IMR-90 (cell line): ENCODE data around the gene DOCK4. TPM values are rescaled to one million over a fixed set of nuclear protein-coding genes. Genes with fewer than 3 reads are reported as not detected.

ENCODE experiments used
- ATAC-seq: fragments of 200-7000 bp; cut with Tn5 transposase; 2 replicates; pipeline ENCODE4 v1.9.1; 2020; ENCODE audit warnings: low read depth, mild to moderate bottlenecking, moderate library complexity
- BruUV-seq: library from RNA; stranded (reverse); fragments of 400-500 nt; replicated peaks from 2 replicates; lab custom pipeline; 2021; lab: Mats Ljungman, UMichigan
- CTCF ChIA-PET: fragments of 300-600 bp; formaldehyde crosslinking; extraction: SDS; loops from one replicate; lab custom pipeline; 2021; ENCODE audit warnings: antibody characterized with exemption; lab: Yijun Ruan, JAX
- POLR2A ChIA-PET: fragments of 300-600 bp; sonication (Branson Sonifier 250); formaldehyde crosslinking; loops from one replicate; lab custom pipeline; 2022; ENCODE audit warnings: antibody characterized with exemption; ENCODE audit not compliant: unreplicated experiment; lab: Charles Lee
- DNase-seq: peaks from one replicate; pipeline ENCODE4 v3.0.0; 2013
- H2AFZ ChIP-seq: replicated peaks from 2 replicates; pipeline ENCODE3; 2013; ENCODE audit warnings: low read length, mild to moderate bottlenecking; ENCODE audit not compliant: poor library complexity
- H2AK5ac ChIP-seq: 2 replicates; pipeline ENCODE4 v1.6.1; 2013; ENCODE audit warnings: low read depth, low read length, inconsistent platforms
- H2AK9ac ChIP-seq: replicated peaks from 2 replicates; pipeline ENCODE3; 2013; ENCODE audit warnings: mild to moderate bottlenecking, low read depth, low read length, moderate library complexity; ENCODE audit not compliant: poor library complexity
- H2BK120ac ChIP-seq: 2 replicates; pipeline ENCODE4 v1.6.1; 2013; ENCODE audit warnings: low read depth, low read length, inconsistent platforms
- H2BK15ac ChIP-seq: 3 replicates; pipeline ENCODE4 v1.6.1; 2013; ENCODE audit warnings: low read depth, low read length, inconsistent platforms
- H2BK20ac ChIP-seq: 2 replicates; pipeline ENCODE4 v1.6.1; 2013; ENCODE audit warnings: low read depth, mild to moderate bottlenecking, inconsistent platforms, low read length, moderate library complexity
- H2BK5ac ChIP-seq: 2 replicates; pipeline ENCODE4 v1.6.1; 2013; ENCODE audit warnings: mild to moderate bottlenecking, low read depth, low read length, inconsistent platforms; ENCODE audit not compliant: poor library complexity, severe bottlenecking
- H3K14ac ChIP-seq: replicated peaks from 2 replicates; pipeline ENCODE4 v1.6.1; 2013; ENCODE audit warnings: low read depth, low read length, inconsistent platforms
- H3K18ac ChIP-seq: 2 replicates; pipeline ENCODE4 v1.6.1; 2013; ENCODE audit warnings: low read depth, low read length, control low read depth
- H3K23ac ChIP-seq: 2 replicates; pipeline ENCODE4 v1.6.1; 2013; ENCODE audit warnings: low read depth, low read length, inconsistent platforms
- H3K27ac ChIP-seq: 2 replicates; pipeline ENCODE4 v1.5.1; 2013; ENCODE audit warnings: mild to moderate bottlenecking, control low read depth, low read length; ENCODE audit not compliant: insufficient read depth
- H3K27me3 ChIP-seq: 2 replicates; pipeline ENCODE4 v1.6.1; 2013; ENCODE audit warnings: low read length; ENCODE audit not compliant: control insufficient read depth, insufficient read depth
- H3K36me3 ChIP-seq: 2 replicates; pipeline ENCODE4 v1.6.1; 2013; ENCODE audit warnings: low read length, mixed read lengths; ENCODE audit not compliant: control insufficient read depth, insufficient read depth
- H3K4ac ChIP-seq: 2 replicates; pipeline ENCODE4 v1.6.1; 2013; ENCODE audit warnings: low read depth, low read length, inconsistent platforms
- H3K4me1 ChIP-seq: 2 replicates; pipeline ENCODE4 v1.6.1; 2013; ENCODE audit warnings: low read length, mixed read lengths; ENCODE audit not compliant: control insufficient read depth, insufficient read depth
- H3K4me2 ChIP-seq: 2 replicates; pipeline ENCODE4 v1.6.1; 2013; ENCODE audit warnings: low read depth, mild to moderate bottlenecking, control low read depth, low read length, moderate library complexity
- H3K4me3 ChIP-seq: 2 replicates; pipeline ENCODE4 v1.5.1; 2013; ENCODE audit warnings: low read depth, mild to moderate bottlenecking, control low read depth, low read length, moderate library complexity; ENCODE audit not compliant: insufficient read depth
- H3K56ac ChIP-seq: 2 replicates; pipeline ENCODE4 v1.6.1; 2013; ENCODE audit warnings: low read length, inconsistent platforms; ENCODE audit not compliant: insufficient read depth; ENCODE audit errors: extremely low read depth
- H3K79me1 ChIP-seq, 2 experiments: 2 replicates each; pipeline ENCODE4 v1.6.1; 2013; ENCODE audit warnings: low read length in 2 of 2, inconsistent platforms in 1 of 2, low read depth in 1 of 2
- H3K9ac ChIP-seq: 2 replicates; pipeline ENCODE4 v1.6.1; 2013; ENCODE audit warnings: low read depth, low read length, control low read depth
- H3K9me1 ChIP-seq: 2 replicates; pipeline ENCODE4 v1.6.1; 2013; ENCODE audit warnings: low read length, inconsistent platforms; ENCODE audit not compliant: insufficient read depth
- H3K9me3 ChIP-seq: 2 replicates; pipeline ENCODE4 v1.6.1; 2013; ENCODE audit warnings: low read length; ENCODE audit not compliant: control insufficient read depth, insufficient read depth
- H4K20me1 ChIP-seq: 2 replicates; pipeline ENCODE4 v1.6.1; 2013; ENCODE audit warnings: low read length, inconsistent platforms; ENCODE audit not compliant: insufficient read depth
- H4K5ac ChIP-seq: 2 replicates; pipeline ENCODE4 v1.6.1; 2013; ENCODE audit warnings: mild to moderate bottlenecking, low read depth, low read length, control low read depth
- H4K8ac ChIP-seq, 2 experiments: 2 replicates each; pipeline ENCODE4 v1.6.1; 2013; ENCODE audit warnings: low read depth in 2 of 2, low read length in 2 of 2, control low read depth in 1 of 2, inconsistent platforms in 1 of 2
- H4K91ac ChIP-seq: 2 replicates; pipeline ENCODE4 v1.6.1; 2013; ENCODE audit warnings: low read depth, low read length, inconsistent platforms; ENCODE audit not compliant: insufficient read depth
- BHLHE40 ChIP-seq: fragments of 150-350 bp; IDR thresholded peaks from 2 replicates; pipeline ENCODE4 v1.6.1; 2016; ENCODE audit warnings: mild to moderate bottlenecking, low read depth, low read length
- CEBPB ChIP-seq: IDR thresholded peaks from 2 replicates; pipeline ENCODE4 v1.6.1; 2012; ENCODE audit warnings: low read depth, low read length, improper control_type of control experiment
- CHD1 ChIP-seq: IDR thresholded peaks from 2 replicates; pipeline ENCODE4 v1.6.1; 2012; ENCODE audit warnings: low read depth, low read length, improper control_type of control experiment
- CTCF ChIP-seq: conservative IDR thresholded peaks from 2 replicates; pipeline ENCODE4 v1.5.1; 2012; ENCODE audit warnings: mild to moderate bottlenecking, low read depth, low read length, improper control_type of control experiment
- FOS ChIP-seq: fragments of 150-350 bp; IDR thresholded peaks from 2 replicates; pipeline ENCODE4 v1.6.1; 2016; ENCODE audit warnings: low read depth, low read length
- MAFK ChIP-seq: IDR thresholded peaks from 2 replicates; pipeline ENCODE4 v1.6.1; 2012; ENCODE audit warnings: low read depth, low read length, improper control_type of control experiment
- MAZ ChIP-seq: IDR thresholded peaks from 2 replicates; pipeline ENCODE4 v1.6.1; 2012; ENCODE audit warnings: low read depth, mild to moderate bottlenecking, low read length, improper control_type of control experiment, moderate library complexity, borderline replicate concordance
- MXI1 ChIP-seq: IDR thresholded peaks from 2 replicates; pipeline ENCODE4 v1.6.1; 2012; ENCODE audit warnings: low read depth, mild to moderate bottlenecking, low read length, moderate library complexity, borderline replicate concordance
- NFE2L2 ChIP-seq: fragments of 150-350 bp; IDR thresholded peaks from 2 replicates; pipeline ENCODE4 v1.6.1; 2016; ENCODE audit warnings: low read depth, mild to moderate bottlenecking, low read length
- POLR2A ChIP-seq: IDR thresholded peaks from 2 replicates; pipeline ENCODE4 v1.6.1; 2012; ENCODE audit warnings: mild to moderate bottlenecking, low read depth, low read length
- RAD21 ChIP-seq: IDR thresholded peaks from 2 replicates; pipeline ENCODE4 v1.6.1; 2012; ENCODE audit warnings: low read length, improper control_type of control experiment
- RCOR1 ChIP-seq: IDR thresholded peaks from 2 replicates; pipeline ENCODE4 v1.6.1; 2012; ENCODE audit warnings: mild to moderate bottlenecking, low read length, improper control_type of control experiment; ENCODE audit not compliant: insufficient replicate concordance
- SMC3 ChIP-seq: fragments of 150-350 bp; IDR thresholded peaks from 2 replicates; pipeline ENCODE4 v1.6.1; 2016; ENCODE audit warnings: low read depth, mild to moderate bottlenecking, antibody characterized with exemption, low read length, moderate library complexity
- WGBS, 2 experiments: methylation state at CpG; one replicate each; pipeline versions ENCODE4 v1.1.5 to v1.1.7; 2013; ENCODE audit warnings: missing lambda C conversion rate in 2 of 2; ENCODE audit not compliant: insufficient read length in 1 of 2; ENCODE audit errors: extremely low coverage in 2 of 2; 5-methylcytosine and 5-hydroxymethylcytosine counted together
- dilution Hi-C: fragments of 300-500 bp; cut with HindIII; formaldehyde crosslinking; loops from one replicate; pipeline ENCODE4 v1.14.3; 2018; ENCODE audit warnings: low sequenced_read_pairs; ENCODE audit not compliant: unreplicated experiment
- in situ Hi-C: fragments of 300-500 bp; cut with MboI; formaldehyde crosslinking; loops from 3 replicates; pipeline ENCODE4 v1.14.3; 2019; ENCODE audit warnings: low sequenced_read_pairs, inconsistent platforms, mixed read lengths
- intact Hi-C: fragments of 100-400 bp; cut with micrococcal nuclease; formaldehyde crosslinking; loops from 2 replicates; pipeline ENCODE4 v1.10.0; 2022
- polyA plus RNA-seq, 3 experiments: library from polyadenylated mRNA; depleted of rRNA; stranded (reverse); fragments of >200 nt; gene quantifications; 2 replicates each; pipeline ENCODE4 v1.2.3, GENCODE V29; 2012; ENCODE audit warnings: low replicate concordance in 1 of 3
- total RNA-seq: library from RNA; depleted of rRNA; stranded (reverse); fragments of >200 nt; gene quantifications from 2 replicates; pipeline ENCODE4 v1.2.3, GENCODE V29; 2012
- TF ChIP-seq, protein P1 (sequence below): fragments of 150-350 bp; IDR thresholded peaks from 2 replicates; pipeline ENCODE4 v1.6.1; 2016; ENCODE audit warnings: low read depth, mild to moderate bottlenecking, low read length, moderate library complexity, borderline replicate concordance

DOCK4 gene
- total and polyA plus RNA-seq, 2 of the 4 experiments (the other 2 are of a cell fraction), result 4.4 to 12.2 TPM

GRCh38 chr7:112149734-112150133, 56.5 kb downstream of the DOCK4 start:
- Histone ChIP-seq H3K4me1 (peaks cover 7% of the 10 kb centered on the region), H3K9ac (no peak overlapping the region), H4K5ac (no peak overlapping the region), H3K56ac (no peak overlapping the region), H3K4me3 (no peak overlapping the region), H3K9me1 (peaks cover 3% of the 10 kb centered on the region), H2AK5ac (no peak overlapping the region), H3K4me2 (no peak overlapping the region), H3K14ac (no peak overlapping the region), H2BK20ac (no peak overlapping the region), H3K23ac (no peak overlapping the region), H3K4ac (no peak overlapping the region), H2AK9ac (no peak overlapping the region), H3K27ac (no peak overlapping the region), H3K27me3 (no peaks in the 10 kb centered on the region), H3K36me3 (no peaks in the 10 kb centered on the region), H2BK15ac (no peak overlapping the region), H3K79me1 (peaks cover 6 to 14% of the 10 kb centered on the region in 2 experiments), H3K18ac (no peak overlapping the region), H2BK5ac (no peak overlapping the region), H2AFZ (no peak overlapping the region), H4K8ac (no peak overlapping the region), H4K91ac (no peak overlapping the region), H4K20me1 (no peaks in the 10 kb centered on the region), H3K9me3 (no peaks in the 10 kb centered on the region), H2BK120ac (no peak overlapping the region)
- BruUV-seq, result no TSS peak
- CTCF ChIA-PET, result no interaction called here
- in situ Hi-C loops (no loop called here), dilution Hi-C loops (no loop called here), intact Hi-C loops (no loop called here)
- no peak for TF ChIP-seq BHLHE40
- no peak for TF ChIP-seq FOS
- TF ChIP-seq POLR2A, result no peak
- no peak for TF ChIP-seq SMC3
- TF ChIP-seq MXI1, result no peak
- TF ChIP-seq RCOR1, result no peak
- TF ChIP-seq NFE2L2, result no peak
- no peak for TF ChIP-seq MAFK
- TF ChIP-seq CEBPB, result no peak
- no peak for TF ChIP-seq CHD1
- TF ChIP-seq, protein P1, sequence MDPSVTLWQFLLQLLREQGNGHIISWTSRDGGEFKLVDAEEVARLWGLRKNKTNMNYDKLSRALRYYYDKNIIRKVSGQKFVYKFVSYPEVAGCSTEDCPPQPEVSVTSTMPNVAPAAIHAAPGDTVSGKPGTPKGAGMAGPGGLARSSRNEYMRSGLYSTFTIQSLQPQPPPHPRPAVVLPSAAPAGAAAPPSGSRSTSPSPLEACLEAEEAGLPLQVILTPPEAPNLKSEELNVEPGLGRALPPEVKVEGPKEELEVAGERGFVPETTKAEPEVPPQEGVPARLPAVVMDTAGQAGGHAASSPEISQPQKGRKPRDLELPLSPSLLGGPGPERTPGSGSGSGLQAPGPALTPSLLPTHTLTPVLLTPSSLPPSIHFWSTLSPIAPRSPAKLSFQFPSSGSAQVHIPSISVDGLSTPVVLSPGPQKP, result no peak
- TF ChIP-seq RAD21, result no peak
- TF ChIP-seq CTCF, result no peak
- TF ChIP-seq MAZ, result no peak
- ATAC-seq (no peak), DNase-seq (no peak)
- 60% methylated on average over 1 of the region's 2 CpGs; no CpG with 5 or more reads in 1 of the 2 experiments for WGBS, 2 experiments
- POLR2A ChIA-PET, result no interaction called here
